Measurements from ENCODE around the gene RALGPS2. TPM values are rescaled to one million over a fixed set of nuclear protein-coding genes. Genes with fewer than 3 reads are reported as not detected.

The RALGPS2 gene
- total and polyA plus RNA-seq, 2 experiments from 2014 or later, result 18.1 to 49.6 TPM

DNA sequence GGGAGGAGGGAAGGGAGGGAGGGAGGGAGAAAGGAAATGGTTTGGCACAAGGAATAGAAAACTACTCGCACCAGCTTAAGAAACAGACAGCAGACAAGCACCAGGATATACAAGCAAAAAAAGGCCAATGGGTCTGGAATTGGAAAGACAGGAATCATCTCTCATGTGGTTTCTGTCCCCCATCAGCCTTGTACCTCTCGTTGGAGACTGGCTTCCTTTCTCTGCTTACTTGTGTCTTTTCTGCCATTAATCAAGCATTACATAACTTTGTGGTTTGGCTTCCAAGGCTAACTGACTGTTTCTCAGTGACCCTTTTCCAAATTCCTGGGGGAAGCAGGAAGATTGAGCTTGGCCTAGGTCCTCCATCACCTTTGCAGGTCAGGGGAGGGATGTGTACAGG is 11.8 kb upstream of the RALGPS2 start:
- Histone ChIP-seq H3K27ac (no peak overlapping the region), H3K4me2 (ENCODE audit: unreplicated experiment) (no peak overlapping the region), H2AFZ (peak overlapping the region; percentile 56; the same call in 1 of the 2 replicates), H3K9me3 (ENCODE audit: low read depth) (no peaks in the 10 kb centered on the region), H3K27me3 (replicated peaks; ENCODE audit: insufficient read depth) (no peaks in the 10 kb centered on the region), H3K9ac (no peak overlapping the region), H3K4me3 (no peak overlapping the region), H3K79me2 (ENCODE audit: insufficient read depth) (no peaks in the 10 kb centered on the region), H3F3A (ENCODE audit: insufficient read depth) (no peaks in the 10 kb centered on the region), H3K36me3 (ENCODE audit: low read depth) (no peaks in the 10 kb centered on the region), H3K9me2 (ENCODE audit: insufficient read depth) (no peaks in the 10 kb centered on the region), H3K4me1 (ENCODE audit: insufficient read depth) (peaks cover 15% of the 10 kb centered on the region), H4K20me1 (ENCODE audit: insufficient read depth) (no peaks in the 10 kb centered on the region)
- in situ Hi-C loops (cut with MboI), result no loop called here
- peak; percentile 35 for DNase-seq
- TF ChIP-seq EZH2phosphoT487 (IDR thresholded peaks at IDR 0.05; ENCODE audit: insufficient read depth, low read depth) (no peak), EZH2 (IDR thresholded peaks at IDR 0.05; ENCODE audit: insufficient read depth, poor library complexity, severe bottlenecking) (no peak)
- 0 to 5% methylated on average over 1 to 2 of the region's 2 CpGs for WGBS, 2 experiments (ENCODE audit: low coverage in 1 of 2, low lambda C conversion rate in 2 of 2, missing lambda C conversion rate in 2 of 2)

DNA sequence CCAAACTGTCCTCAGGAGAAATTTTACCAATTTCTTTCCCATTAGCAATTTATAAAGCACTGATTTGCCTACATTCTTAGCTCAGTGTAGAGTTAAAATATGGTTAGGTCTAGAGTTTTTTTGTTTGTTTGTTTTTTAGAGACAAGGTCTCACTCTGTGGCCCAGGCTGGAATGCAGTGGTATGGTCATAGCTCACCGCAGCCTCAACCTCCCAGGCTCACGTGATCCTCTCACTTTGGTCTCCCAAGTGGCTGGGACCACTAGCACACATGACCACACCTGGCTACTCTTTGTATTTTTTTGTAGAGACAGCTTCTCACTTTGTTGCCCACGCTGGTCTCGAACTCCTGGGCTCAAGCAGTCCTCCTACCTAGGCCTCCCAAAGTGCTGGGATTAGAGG is 10.6 kb upstream of the RALGPS2 start:
- Histone ChIP-seq H3K27ac (no peak overlapping the region), H3K27me3 (replicated peaks; ENCODE audit: insufficient read depth) (no peaks in the 10 kb centered on the region), H3K4me3 (no peak overlapping the region), H3K9me2 (ENCODE audit: insufficient read depth) (no peaks in the 10 kb centered on the region), H3K4me2 (ENCODE audit: unreplicated experiment) (no peak overlapping the region), H3K9me3 (ENCODE audit: low read depth) (no peaks in the 10 kb centered on the region), H3K4me1 (ENCODE audit: insufficient read depth) (peaks cover 20% of the 10 kb centered on the region), H4K20me1 (ENCODE audit: insufficient read depth) (no peaks in the 10 kb centered on the region), H3K36me3 (ENCODE audit: low read depth) (no peaks in the 10 kb centered on the region), H2AFZ (no peak overlapping the region), H3F3A (ENCODE audit: insufficient read depth) (no peaks in the 10 kb centered on the region), H3K79me2 (ENCODE audit: insufficient read depth) (no peaks in the 10 kb centered on the region), H3K9ac (no peak overlapping the region)
- TF ChIP-seq EZH2 (IDR thresholded peaks at IDR 0.05; ENCODE audit: insufficient read depth, poor library complexity, severe bottlenecking) (no peak), EZH2phosphoT487 (IDR thresholded peaks at IDR 0.05; ENCODE audit: insufficient read depth, low read depth) (no peak)
- in situ Hi-C loops (cut with MboI), result no loop called here
- no peak for DNase-seq
- WGBS, 2 experiments (ENCODE audit: low coverage in 1 of 2, low lambda C conversion rate in 2 of 2, missing lambda C conversion rate in 2 of 2), result 93 to 99% methylated on average over 4 of the region's 4 CpGs

DNA sequence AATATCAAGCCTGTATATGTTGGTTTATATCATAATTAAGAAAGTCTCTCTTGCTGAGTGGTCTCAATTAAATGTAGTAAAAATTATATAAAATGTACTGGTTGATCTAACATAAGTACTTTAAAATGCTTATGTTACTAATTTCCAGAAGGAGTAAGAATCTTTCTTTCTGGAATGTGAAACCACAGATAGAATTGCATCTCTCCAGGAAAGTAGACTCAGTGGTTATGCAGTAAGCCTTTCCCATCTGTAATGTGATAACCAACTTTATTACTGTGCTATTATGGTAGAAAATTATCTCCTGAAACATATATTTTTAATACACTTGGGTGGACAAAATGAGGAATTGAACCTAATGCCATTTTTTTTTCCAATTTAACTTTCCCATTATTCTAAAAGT is 8.9 kb upstream of the RALGPS2 start:
- Histone ChIP-seq H3F3A (ENCODE audit: insufficient read depth) (no peaks in the 10 kb centered on the region), H3K9ac (no peak overlapping the region), H3K9me3 (ENCODE audit: low read depth) (no peaks in the 10 kb centered on the region), H2AFZ (no peak overlapping the region), H3K4me1 (ENCODE audit: insufficient read depth) (peaks cover 23% of the 10 kb centered on the region), H3K4me2 (ENCODE audit: unreplicated experiment) (peak overlapping the region; percentile 41), H3K9me2 (ENCODE audit: insufficient read depth) (no peaks in the 10 kb centered on the region), H3K27me3 (replicated peaks; ENCODE audit: insufficient read depth) (no peaks in the 10 kb centered on the region), H3K79me2 (ENCODE audit: insufficient read depth) (no peaks in the 10 kb centered on the region), H3K36me3 (ENCODE audit: low read depth) (no peaks in the 10 kb centered on the region), H3K4me3 (no peak overlapping the region), H3K27ac (no peak overlapping the region), H4K20me1 (ENCODE audit: insufficient read depth) (no peaks in the 10 kb centered on the region)
- TF ChIP-seq EZH2 (IDR thresholded peaks at IDR 0.05; ENCODE audit: insufficient read depth, poor library complexity, severe bottlenecking), result no peak
- TF ChIP-seq EZH2phosphoT487 (IDR thresholded peaks at IDR 0.05; ENCODE audit: insufficient read depth, low read depth), result no peak
- in situ Hi-C loops (cut with MboI), result no loop called here
- peak; percentile 38 for DNase-seq

DNA sequence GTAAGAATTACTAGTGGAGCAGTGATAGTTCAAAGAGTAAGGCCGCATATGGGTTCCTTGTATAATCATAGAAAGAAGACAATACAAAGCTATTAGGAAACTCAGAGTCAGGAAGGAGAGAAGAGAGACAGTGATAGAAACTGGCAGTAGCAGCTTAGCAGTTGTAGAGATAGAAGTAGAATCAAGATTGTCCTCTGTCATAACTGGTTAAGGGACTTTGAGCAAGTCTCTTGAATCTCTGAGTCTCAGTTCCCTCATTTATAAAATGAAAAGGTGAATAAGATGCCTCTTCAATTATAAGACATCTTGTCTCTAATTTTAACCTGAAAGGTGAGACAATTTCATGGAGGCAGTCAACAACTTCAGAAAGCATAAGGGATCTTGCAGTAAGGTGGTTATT is 6.5 kb upstream of the RALGPS2 start:
- 96 to 97% methylated on average over 1 of the region's 1 CpG for WGBS, 2 experiments (ENCODE audit: low coverage in 1 of 2, low lambda C conversion rate in 2 of 2, missing lambda C conversion rate in 2 of 2)
- H3K4me1 ChIP-seq (ENCODE audit: insufficient read depth), result peaks cover 19% of the 10 kb centered on the region
- no peak overlapping the region for H2AFZ ChIP-seq
- in situ Hi-C loops (cut with MboI), result no loop called here
- H3K9ac ChIP-seq, result no peak overlapping the region
- TF ChIP-seq EZH2 (IDR thresholded peaks at IDR 0.05; ENCODE audit: insufficient read depth, poor library complexity, severe bottlenecking) (no peak), EZH2phosphoT487 (IDR thresholded peaks at IDR 0.05; ENCODE audit: insufficient read depth, low read depth) (no peak)
- H3F3A ChIP-seq (ENCODE audit: insufficient read depth), result no peaks in the 10 kb centered on the region
- no peaks in the 10 kb centered on the region for H3K79me2 ChIP-seq (ENCODE audit: insufficient read depth)
- no peaks in the 10 kb centered on the region for H3K9me3 ChIP-seq (ENCODE audit: low read depth)
- no peak overlapping the region for H3K27ac ChIP-seq
- H3K9me2 ChIP-seq (ENCODE audit: insufficient read depth), result no peaks in the 10 kb centered on the region
- H3K4me3 ChIP-seq, result no peak overlapping the region
- no peak for DNase-seq
- H4K20me1 ChIP-seq (ENCODE audit: insufficient read depth), result no peaks in the 10 kb centered on the region
- H3K36me3 ChIP-seq (ENCODE audit: low read depth), result no peaks in the 10 kb centered on the region
- H3K4me2 ChIP-seq (ENCODE audit: unreplicated experiment), result no peak overlapping the region
- H3K27me3 ChIP-seq (replicated peaks; ENCODE audit: insufficient read depth), result no peaks in the 10 kb centered on the region

DNA sequence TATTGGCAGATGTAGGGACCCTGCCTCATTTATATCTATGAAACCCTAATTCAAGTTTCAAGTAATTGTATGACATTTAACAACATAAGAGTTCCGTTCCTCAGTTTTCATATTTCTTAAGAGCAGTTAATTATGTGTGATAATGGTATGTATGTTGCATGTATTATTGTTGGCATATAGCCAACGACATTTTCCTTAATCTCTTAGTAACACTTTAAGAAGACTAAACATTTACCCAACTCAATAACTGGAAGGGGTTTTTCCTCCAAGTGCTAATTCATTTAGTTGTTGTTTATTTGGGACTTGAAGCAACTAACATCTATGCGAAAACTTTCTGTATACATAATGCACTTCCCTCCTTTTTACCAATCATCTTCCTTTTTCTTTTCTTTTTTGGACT is 1.5 kb upstream of the RALGPS2 start:
- WGBS, 2 experiments (ENCODE audit: low coverage in 1 of 2, low lambda C conversion rate in 2 of 2, missing lambda C conversion rate in 2 of 2), result 65% methylated on average over 3 of the region's 3 CpGs
- H3K4me2 ChIP-seq (ENCODE audit: unreplicated experiment), result no peak overlapping the region
- H3K4me3 ChIP-seq, result no peak overlapping the region
- no peak overlapping the region for H2AFZ ChIP-seq
- no peaks in the 10 kb centered on the region for H3K9me2 ChIP-seq (ENCODE audit: insufficient read depth)
- no peaks in the 10 kb centered on the region for H3K27me3 ChIP-seq (replicated peaks; ENCODE audit: insufficient read depth)
- H3F3A ChIP-seq (ENCODE audit: insufficient read depth), result peaks cover 12% of the 10 kb centered on the region; the same call in 1 of the 2 replicates
- H3K79me2 ChIP-seq (ENCODE audit: insufficient read depth), result peaks cover 28% of the 10 kb centered on the region
- H3K9ac ChIP-seq, result no peak overlapping the region
- H4K20me1 ChIP-seq (ENCODE audit: insufficient read depth), result no peaks in the 10 kb centered on the region
- peaks cover 26% of the 10 kb centered on the region for H3K4me1 ChIP-seq (ENCODE audit: insufficient read depth)
- in situ Hi-C loops (cut with MboI), result no loop called here
- DNase-seq, result no peak
- H3K9me3 ChIP-seq (ENCODE audit: low read depth), result no peaks in the 10 kb centered on the region
- TF ChIP-seq EZH2phosphoT487 (IDR thresholded peaks at IDR 0.05; ENCODE audit: insufficient read depth, low read depth) (no peak), EZH2 (IDR thresholded peaks at IDR 0.05; ENCODE audit: insufficient read depth, poor library complexity, severe bottlenecking) (no peak)
- H3K27ac ChIP-seq, result no peak overlapping the region
- H3K36me3 ChIP-seq (ENCODE audit: low read depth), result no peaks in the 10 kb centered on the region
